Endothelial cell (in vitro differentiated cells): ENCODE measurements around the gene RNF5. TPM values are rescaled to one million over a fixed set of nuclear protein-coding genes. Genes with fewer than 3 reads are reported as not detected.

Experiments used
- DNase-seq: peaks from one replicate; pipeline ENCODE4 v3.0.0; 2021; ENCODE audit warnings: low spot score
- H3K27ac Mint-ChIP-seq: one replicate; pipeline ENCODE4 v1.8.0; 2021; ENCODE audit warnings: mixed read lengths, inconsistent platforms; ENCODE audit not compliant: unreplicated experiment
- H3K27me3 Mint-ChIP-seq: one replicate; pipeline ENCODE4 v1.8.0; 2021; ENCODE audit warnings: mild to moderate bottlenecking, moderate library complexity, mixed read lengths, inconsistent platforms; ENCODE audit not compliant: unreplicated experiment
- H3K36me3 Mint-ChIP-seq: one replicate; pipeline ENCODE4 v1.8.0; 2021; ENCODE audit warnings: mild to moderate bottlenecking, low read depth, mixed read lengths, inconsistent platforms; ENCODE audit not compliant: unreplicated experiment
- H3K4me1 Mint-ChIP-seq: one replicate; pipeline ENCODE4 v1.8.0; 2021; ENCODE audit warnings: mild to moderate bottlenecking, mixed read lengths, inconsistent platforms; ENCODE audit not compliant: unreplicated experiment
- H3K4me3 Mint-ChIP-seq: one replicate; pipeline ENCODE4 v1.8.0; 2021; ENCODE audit warnings: mild to moderate bottlenecking, mixed read lengths, inconsistent platforms; ENCODE audit not compliant: unreplicated experiment
- H3K9me3 Mint-ChIP-seq: one replicate; pipeline ENCODE4 v1.8.0; 2021; ENCODE audit warnings: mixed read lengths, inconsistent platforms; ENCODE audit not compliant: unreplicated experiment
- total RNA-seq: library from RNA; stranded (reverse); fragmentation: NEBNext Ultra II Directional; extraction: Animal tissue kit (Norgen Biotek cat#: 25700); gene quantifications from one replicate; pipeline ENCODE4 v1.2.1, GENCODE V29; 2021; ENCODE audit not compliant: unreplicated experiment
- TF ChIP-seq, protein P1 (sequence below): fragments of 200-600 bp; sonication (generic); IDR thresholded peaks from one replicate; pipeline ENCODE4 v1.5.0; 2021; ENCODE audit warnings: antibody characterized with exemption; ENCODE audit not compliant: unreplicated experiment

Gene RNF5
- total RNA-seq, 1 donor from 2014 or later = 44.4 TPM

DNA sequence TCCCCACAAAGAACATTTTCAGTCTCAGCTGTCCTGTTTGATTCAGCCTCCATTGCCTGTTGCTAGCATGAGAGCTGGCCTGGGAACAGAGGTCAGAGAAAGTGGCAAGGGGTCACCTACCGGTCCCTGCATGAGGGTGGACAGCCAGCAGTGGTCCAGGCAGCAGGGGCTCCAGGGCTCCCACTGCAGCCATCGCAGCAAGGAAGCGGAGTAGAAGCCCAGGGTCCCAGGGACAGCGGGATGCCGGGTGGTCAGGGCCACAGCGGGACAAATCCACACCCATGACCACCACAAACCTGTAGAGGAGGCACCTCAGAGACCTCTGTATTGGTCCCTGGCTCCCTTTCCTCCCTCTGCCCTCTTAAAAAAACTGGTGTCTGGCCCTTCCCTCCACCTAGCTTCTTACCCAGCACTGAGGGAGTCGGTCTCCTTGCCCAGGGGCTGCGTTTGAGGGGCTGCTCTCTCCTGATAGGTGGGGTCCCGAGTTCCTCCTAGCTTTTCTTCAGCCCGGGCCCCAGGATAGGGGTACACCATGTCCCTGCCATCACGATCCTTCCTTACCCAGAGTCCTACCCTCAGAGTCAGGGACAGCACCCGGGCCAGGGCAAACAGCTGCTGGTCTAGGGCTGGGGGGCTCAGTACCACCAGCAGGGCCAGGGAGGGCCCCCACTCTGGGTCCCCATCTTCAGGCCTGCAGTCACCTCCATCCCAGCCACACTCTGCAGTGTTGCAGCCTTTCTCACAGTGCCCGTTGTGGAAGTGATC, 22.7 kb downstream of the RNF5 start:
- TF ChIP-seq, protein P1, sequence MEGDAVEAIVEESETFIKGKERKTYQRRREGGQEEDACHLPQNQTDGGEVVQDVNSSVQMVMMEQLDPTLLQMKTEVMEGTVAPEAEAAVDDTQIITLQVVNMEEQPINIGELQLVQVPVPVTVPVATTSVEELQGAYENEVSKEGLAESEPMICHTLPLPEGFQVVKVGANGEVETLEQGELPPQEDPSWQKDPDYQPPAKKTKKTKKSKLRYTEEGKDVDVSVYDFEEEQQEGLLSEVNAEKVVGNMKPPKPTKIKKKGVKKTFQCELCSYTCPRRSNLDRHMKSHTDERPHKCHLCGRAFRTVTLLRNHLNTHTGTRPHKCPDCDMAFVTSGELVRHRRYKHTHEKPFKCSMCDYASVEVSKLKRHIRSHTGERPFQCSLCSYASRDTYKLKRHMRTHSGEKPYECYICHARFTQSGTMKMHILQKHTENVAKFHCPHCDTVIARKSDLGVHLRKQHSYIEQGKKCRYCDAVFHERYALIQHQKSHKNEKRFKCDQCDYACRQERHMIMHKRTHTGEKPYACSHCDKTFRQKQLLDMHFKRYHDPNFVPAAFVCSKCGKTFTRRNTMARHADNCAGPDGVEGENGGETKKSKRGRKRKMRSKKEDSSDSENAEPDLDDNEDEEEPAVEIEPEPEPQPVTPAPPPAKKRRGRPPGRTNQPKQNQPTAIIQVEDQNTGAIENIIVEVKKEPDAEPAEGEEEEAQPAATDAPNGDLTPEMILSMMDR = no peak
- peaks cover 5% of the 10 kb centered on the region for H3K27me3 Mint-ChIP-seq
- H3K9me3 Mint-ChIP-seq = no peaks in the 10 kb centered on the region
- H3K27ac Mint-ChIP-seq = no peak overlapping the region
- peaks cover 23% of the 10 kb centered on the region for H3K4me1 Mint-ChIP-seq
- H3K4me3 Mint-ChIP-seq = no peak overlapping the region
- DNase-seq = no peak
- H3K36me3 Mint-ChIP-seq = peaks cover 18% of the 10 kb centered on the region

DNA sequence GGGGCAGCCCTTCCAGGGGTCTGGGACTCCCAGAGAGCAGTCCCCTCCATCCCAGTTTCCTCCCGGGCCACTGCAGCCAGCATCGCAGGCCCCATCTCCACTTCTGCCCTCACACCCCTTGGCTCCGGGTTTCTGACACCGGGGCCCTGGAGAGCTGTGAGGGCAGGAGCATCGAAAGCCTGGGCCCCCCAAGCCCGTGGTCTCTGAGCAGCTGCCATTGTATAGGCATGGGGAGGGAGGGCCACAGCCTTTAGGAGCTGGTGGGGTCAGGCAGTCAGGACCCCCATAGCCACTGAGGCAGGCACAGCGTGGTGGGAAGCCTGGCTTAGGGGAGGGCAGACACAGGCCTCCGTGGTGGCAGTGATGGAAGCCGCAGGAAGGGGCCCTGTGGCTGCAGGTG, 24.0 kb downstream of the RNF5 start:
- no peak for DNase-seq
- H3K27me3 Mint-ChIP-seq = peaks cover 1% of the 10 kb centered on the region
- H3K27ac Mint-ChIP-seq = no peak overlapping the region
- TF ChIP-seq, protein P1 = no peak
- H3K4me1 Mint-ChIP-seq = peaks cover 16% of the 10 kb centered on the region
- peaks cover 26% of the 10 kb centered on the region for H3K36me3 Mint-ChIP-seq
- H3K9me3 Mint-ChIP-seq = no peaks in the 10 kb centered on the region
- no peak overlapping the region for H3K4me3 Mint-ChIP-seq

DNA sequence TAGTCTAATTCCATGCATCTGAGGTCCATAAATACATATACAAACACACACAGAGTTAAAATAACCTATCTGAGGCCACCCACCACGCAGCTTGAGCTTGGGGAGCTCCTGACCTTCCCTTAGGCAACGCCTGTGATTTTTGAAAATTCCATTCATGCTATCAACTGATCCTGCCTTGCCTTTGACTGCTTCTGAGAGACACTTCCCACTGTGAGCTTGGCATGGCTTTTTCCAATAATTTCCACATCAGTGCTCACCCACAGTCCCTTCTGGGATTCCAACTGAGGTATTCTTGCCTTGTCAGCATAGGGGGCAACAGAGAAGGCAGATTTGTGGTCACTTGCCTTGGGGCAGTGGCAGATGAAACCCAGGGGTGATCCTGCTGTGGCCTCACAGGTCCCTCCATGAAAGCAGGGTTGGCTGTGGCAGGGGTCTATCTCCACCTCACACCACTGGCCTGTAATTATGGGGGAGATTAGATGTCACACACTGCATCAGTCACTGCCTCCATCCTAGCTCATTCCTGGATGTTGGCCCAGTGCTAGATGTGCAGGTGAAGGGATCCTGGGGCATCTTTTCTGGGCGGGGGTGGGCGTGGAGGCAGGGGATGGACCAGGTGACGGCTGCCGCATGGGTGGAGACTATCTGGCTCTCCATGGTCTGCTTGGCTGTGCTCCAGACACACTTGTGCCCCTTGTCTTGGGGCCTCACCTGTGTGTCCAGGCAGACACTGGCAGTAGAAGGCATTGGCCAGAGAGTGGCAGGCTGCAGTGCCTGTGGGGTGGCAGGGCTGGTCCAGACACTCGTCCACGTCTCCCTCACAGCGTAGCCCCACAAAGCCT, 25.4 kb downstream of the RNF5 start:
- Mint-ChIP-seq H3K4me3 (peak overlapping the region; percentile 75), H3K36me3 (peaks cover 36% of the 10 kb centered on the region), H3K27me3 (peaks cover 1% of the 10 kb centered on the region), H3K4me1 (peaks cover 8% of the 10 kb centered on the region), H3K9me3 (no peaks in the 10 kb centered on the region), H3K27ac (no peak overlapping the region)
- TF ChIP-seq, protein P1 = no peak
- no peak for DNase-seq

DNA sequence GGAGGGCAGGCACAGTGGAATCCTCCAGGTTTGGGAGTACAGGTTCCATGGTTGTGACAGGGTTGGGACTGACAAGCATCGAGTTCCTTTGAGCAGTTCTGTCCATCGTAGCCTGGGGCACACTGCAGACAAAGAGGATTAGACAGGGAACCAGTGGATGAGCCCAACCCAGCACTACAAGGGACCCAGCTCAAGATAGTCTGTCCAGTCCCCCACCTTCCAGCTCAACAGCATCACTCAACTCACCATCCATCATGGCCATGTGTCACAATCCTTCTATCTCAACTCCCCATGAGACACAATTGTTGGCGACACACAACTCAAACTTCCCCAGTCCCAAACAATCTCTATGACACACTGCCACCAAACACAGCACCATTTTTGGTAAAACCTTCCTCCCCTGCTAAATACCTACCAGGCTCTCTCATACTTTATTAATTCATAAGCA, 26.1 kb downstream of the RNF5 start:
- TF ChIP-seq, protein P1 = no peak
- Mint-ChIP-seq H3K9me3 (no peaks in the 10 kb centered on the region), H3K4me1 (peaks cover 6% of the 10 kb centered on the region), H3K27ac (peak overlapping the region; percentile 26), H3K27me3 (peaks cover 2% of the 10 kb centered on the region), H3K36me3 (peaks cover 43% of the 10 kb centered on the region), H3K4me3 (peak overlapping the region; percentile 12)
- no peak for DNase-seq
